Fibroblast of skin of right biceps (primary cell): ENCODE results near the gene PTPRK.

Source experiments
- DNase-seq: peaks from one replicate; pipeline ENCODE4 v3.0.0-alpha.2; 2013

PTPRK gene

GRCh38 chr6:128057946-128058345 is 462.5 kb downstream of the PTPRK start:
- peak; percentile 59 for DNase-seq

DNA sequence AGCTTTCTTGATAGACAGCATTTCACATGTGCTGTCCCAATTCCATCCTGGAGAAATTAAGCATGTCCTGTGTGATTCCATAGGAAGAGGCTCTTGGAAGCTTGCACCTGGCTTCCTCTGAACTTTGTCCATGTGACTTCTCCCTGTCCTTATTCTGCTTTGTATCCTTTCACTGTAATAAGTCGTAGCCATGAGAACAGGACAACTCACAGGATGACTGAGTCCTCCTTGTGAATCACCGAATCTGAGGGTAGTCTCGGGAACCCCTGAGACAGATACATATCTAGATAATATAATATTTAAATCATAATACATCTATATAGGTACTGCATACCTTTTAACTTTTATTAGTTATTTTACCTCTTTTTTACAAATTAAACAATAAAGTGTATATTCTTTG is 462.9 kb downstream of the PTPRK start:
- DNase-seq, result peak; percentile 13

- DNase-seq, result no peak
Observed at GRCh38 chr6:128053109-128053508, 467.3 kb downstream of the PTPRK start.

DNA sequence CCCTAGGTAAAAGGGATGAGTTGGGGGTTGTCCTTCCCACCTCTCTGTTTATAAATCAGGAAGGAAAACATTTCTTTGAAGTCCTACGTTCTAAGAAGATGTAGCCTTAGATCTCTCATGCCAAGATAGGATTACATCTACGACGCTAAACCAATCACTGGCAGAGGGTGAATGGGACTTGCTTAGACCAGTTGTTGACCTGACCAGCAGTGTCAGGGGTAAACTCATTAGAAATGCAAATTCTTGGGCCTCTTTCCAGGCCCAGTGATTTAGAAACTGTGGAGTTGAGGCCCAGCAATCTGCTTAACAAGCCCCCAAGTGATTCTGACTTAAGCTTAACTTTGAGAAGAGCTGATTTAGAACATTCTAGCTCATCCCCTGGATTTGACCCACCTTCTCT is 472.4 kb downstream of the PTPRK start:
- no peak for DNase-seq

DNA sequence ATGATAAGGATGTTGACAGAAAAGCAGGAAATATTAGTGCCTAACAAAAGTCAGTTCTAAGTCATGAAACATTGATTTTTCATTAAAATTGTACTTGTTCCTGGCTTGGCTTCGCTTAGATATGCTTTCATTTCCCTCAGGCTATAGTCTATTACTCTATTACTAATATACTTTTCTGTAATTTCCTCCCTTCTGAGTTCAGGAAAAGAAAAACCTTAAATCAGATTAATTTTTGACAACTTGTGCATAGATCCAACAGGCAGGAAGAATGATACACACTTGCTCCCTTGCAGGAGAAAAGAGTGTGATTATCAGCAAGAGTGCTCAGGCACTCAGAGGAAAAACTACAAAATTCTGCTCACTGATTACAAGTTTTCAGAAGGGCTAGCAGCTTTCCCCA is 474.4 kb downstream of the PTPRK start:
- DNase-seq, result no peak

DNA sequence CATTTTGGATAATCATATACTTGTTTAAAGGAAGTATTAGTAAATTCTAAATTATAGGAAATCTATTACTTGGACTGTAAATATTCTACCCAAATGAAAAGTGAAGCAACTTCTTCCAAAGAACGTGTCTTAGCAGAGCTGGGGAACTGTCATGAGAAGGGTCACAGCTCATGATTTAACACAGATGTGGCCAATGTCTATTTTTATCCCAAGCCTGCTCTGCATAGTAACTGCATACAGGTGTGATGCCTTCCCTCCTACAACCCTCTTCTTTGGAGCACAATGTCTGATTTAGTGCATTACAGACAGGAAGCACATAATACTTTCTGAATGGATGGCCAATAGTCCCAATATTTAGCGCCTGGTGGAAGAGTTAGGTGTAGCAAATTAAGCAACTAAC is 480.9 kb downstream of the PTPRK start:
- no peak for DNase-seq

GRCh38 chr6:128036808-128037570 is 483.4 kb downstream of the PTPRK start:
- peak; percentile 56 for DNase-seq

DNA sequence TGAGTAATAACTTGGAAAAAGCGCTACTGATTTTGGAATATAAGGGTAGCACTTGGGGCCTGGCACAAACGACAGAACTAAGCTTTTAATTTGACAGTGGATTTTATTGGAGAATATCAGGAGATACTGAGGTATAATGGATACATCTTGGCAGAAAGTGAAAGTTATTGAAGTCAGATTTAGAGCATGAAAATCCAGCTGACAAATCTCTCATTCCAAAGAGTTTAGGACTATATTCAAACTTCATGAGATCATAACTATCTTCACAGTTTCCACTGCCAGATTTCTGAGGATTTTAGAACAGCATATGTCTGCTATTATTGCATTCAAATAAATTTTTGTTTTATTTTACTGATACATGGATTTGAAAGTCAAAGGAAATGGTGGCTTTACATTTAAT is 487.2 kb downstream of the PTPRK start:
- DNase-seq, result no peak

DNA sequence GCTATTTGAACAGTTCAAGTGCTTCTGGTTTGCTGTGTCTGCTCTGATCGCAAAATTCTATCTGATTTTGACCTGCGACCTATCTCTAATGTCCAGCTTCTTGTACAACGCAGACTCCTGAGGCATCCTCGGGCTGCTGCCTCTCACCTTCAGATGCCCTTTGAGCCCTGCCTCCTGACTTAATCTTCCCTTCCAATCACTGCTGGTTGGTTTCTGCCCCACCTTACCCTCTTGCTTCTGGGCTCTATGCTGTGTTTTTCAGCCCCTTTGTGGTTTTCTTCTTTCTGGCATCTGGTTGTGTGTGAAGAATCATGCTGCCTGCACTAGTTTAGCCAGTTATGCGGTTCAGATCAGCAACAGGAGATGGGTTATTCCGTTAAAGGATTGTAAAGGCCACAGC is 488.4 kb downstream of the PTPRK start:
- DNase-seq, result no peak

- no peak for DNase-seq
Observed at GRCh38 chr6:128029826-128030225, 490.6 kb downstream of the PTPRK start.

- DNase-seq, result no peak
Observed at GRCh38 chr6:128028183-128028582, 492.2 kb downstream of the PTPRK start.

- no peak for DNase-seq
Observed at GRCh38 chr6:128025478-128025877, 494.9 kb downstream of the PTPRK start.

DNA sequence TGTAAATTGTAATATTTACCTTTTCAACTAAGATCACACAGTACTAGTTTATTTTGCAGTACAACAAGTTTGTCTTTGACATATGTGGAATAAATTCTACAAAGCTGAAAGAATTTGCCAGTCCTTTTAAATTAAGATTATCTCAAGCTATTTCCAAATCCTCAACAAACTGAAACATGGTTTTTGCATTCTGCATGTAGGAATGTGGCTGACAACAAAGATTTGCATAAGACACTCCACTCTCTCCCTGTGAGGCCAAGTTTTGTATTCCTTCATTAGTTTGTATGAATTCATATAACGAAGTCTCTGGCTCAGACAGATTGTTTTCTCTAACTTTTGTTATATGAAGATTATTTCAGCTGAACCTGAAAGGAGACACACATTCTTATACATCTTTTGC is 495.4 kb downstream of the PTPRK start:
- no peak for DNase-seq

- no peak for DNase-seq
Observed at GRCh38 chr6:128024046-128024445, 496.4 kb downstream of the PTPRK start.

DNA sequence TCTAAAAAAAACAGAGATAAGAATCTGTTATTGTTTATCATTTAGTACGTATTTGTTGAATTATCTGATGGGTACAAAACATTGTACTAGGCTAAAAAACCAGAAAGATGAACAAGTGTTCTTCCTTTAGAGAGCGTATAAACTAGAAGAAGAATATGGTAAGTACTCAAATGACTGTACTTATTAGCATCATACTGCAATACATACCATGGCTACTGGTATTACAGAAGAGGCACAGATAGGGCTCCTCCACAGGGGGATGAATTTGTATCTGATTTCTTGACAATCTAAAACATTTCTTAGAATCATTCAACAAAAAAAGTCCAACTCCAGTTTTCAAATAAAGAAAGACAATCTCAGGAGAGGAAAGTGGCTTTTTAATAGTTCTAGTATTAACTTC is 501.6 kb downstream of the PTPRK start:
- no peak for DNase-seq

DNA sequence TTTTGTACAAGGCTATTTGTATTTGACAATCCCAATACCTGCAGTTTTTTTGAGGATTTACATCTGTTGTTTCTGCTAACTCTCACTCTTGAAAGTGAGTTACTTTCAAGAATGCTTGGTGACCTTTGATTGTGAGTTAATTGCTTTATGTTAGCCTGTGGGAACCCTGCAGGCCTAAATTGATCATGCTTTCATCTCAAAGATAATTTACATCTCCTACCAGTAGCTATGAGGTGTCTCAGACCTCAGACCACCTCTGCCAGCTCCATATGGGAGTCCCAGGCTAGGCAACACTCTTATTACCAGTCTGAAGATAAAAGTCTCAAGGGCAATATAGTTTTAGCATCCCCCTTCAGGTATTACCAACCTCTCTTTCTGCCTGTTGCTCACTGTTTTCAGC is 503.1 kb downstream of the PTPRK start:
- DNase-seq, result no peak

GRCh38 chr6:128007658-128008057 is 512.7 kb downstream of the PTPRK start:
- no peak for DNase-seq

DNA sequence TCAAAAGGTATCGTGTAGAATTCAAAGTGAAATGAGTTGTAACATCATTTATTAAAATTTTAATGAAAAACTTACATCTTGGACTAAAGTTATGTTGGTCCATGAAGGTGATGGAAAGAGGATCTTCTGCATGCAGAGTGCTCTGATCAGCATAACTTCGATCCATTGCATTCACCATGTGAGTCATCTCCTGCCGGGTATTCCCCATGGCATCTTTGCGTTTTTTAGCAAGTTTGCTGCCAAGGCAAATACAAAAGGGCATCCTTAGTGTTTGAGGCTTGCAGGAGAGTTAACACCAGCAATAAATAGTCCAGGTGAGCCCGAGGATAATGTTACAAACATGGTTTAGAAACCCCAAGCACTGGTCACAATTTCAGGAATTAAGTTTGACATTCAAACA is 515.4 kb downstream of the PTPRK start:
- no peak for DNase-seq

GRCh38 chr6:128000363-128000762 is 520.0 kb downstream of the PTPRK start:
- no peak for DNase-seq

GRCh38 chr6:127998985-127999384 is 521.4 kb downstream of the PTPRK start:
- no peak for DNase-seq

DNA sequence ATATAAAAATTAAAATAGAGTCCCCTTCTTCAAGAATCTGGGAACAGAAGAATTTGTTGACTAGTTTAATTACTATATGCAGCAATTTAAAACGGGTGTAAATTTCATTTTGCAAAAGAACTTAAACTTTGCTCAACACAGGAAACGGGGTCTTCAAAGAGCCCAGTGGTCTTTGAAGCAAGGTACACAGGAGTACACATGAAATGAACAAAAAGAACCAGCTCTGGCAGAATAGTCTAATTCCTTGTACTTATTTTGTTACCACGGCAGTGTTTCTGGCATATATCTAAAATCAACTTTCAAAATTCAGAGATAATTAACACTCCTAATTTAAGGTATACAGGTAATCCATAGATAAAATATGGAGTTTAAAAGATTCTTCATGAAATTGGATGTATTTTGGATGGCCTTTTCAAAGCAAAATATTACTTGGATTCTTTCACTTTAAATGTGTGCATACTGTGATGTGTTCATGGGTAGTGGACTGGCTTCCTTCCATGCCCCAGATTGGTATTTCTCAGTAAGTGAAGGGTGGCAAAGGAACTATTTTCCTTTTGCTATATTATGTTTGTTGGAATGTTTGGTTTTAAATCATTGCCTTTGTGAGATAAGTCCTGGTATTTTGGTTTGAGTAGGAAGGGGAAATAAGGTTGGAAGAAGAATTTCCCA is 522.8 kb downstream of the PTPRK start:
- no peak for DNase-seq

- no peak for DNase-seq
Observed at GRCh38 chr6:127996925-127997324, 523.5 kb downstream of the PTPRK start.

GRCh38 chr6:127992144-127992543 is 528.3 kb downstream of the PTPRK start:
- DNase-seq, result no peak

DNA sequence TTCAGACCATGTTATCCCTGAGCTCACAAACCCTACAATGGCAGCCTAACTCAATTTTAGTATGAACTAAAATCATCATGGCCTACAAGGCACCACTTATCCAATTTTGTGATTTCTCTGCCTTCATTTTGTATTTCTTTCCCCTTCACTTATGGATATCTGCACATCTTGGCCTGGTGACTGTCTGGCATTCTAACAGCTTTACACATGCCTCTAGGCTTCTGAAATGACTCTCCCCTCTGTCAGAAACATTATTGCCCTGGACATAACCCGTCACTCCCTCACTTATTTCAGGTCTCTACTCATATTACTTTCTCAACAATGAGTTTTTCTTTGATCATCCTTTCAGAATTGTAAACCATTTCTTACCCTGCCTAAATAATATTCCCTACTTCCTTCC is 530.3 kb downstream of the PTPRK start:
- DNase-seq, result no peak

DNA sequence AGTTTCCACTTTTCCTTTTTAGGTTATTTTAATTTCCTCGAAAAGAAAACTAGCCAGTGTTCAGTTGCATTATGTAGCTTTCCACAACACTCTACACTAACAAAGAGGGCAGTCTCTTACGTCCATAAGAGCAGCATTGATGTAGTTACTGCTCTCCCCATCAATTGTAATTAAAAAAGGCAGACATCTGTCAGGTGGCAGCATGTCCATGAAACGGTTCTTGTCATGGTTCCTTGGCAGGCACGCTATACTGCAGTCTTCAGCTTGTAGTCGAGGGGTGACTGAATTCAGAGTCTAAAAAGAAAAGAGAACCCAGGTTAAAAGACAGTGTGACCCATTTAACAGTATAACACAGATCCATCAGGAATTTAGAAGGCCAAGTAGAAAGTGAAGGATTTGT is 539.4 kb downstream of the PTPRK start:
- DNase-seq, result no peak
